HG03196 (cell line): ENCODE results near the gene DPEP1.
"Not testable (repeated sequence)": the region's sequence is repeated elsewhere in the genome, so short reads cannot be mapped to it uniquely, and the experiment has no call there.

Experiments used
- ATAC-seq: cut with Tn5 transposase; IDR thresholded peaks from one replicate; pipeline ENCODE4 v1.9.1; 2021; ENCODE audit not compliant: unreplicated experiment

The DPEP1 gene

GRCh38 chr16:89613231-89613953 is at the start of gene DPEP1:
Gene DPEP1, plus strand, starts transcription at chr16:89613642. Its CDS starts 16,769 bp downstream, at chr16:89630411.
- ATAC-seq = no peak

GRCh38 chr16:89564476-89565255 is 48.8 kb upstream of the DPEP1 start:
- no peak for ATAC-seq

GRCh38 chr16:89565256-89565505 is 48.3 kb upstream of the DPEP1 start:
- ATAC-seq = no peak

GRCh38 chr16:89565506-89566372 is 47.7 kb upstream of the DPEP1 start:
- ATAC-seq = no peak

- no peak for ATAC-seq
Measured at GRCh38 chr16:89567656-89568594, 45.5 kb upstream of the DPEP1 start.

- no peak for ATAC-seq
Measured at GRCh38 chr16:89569506-89570341, 43.7 kb upstream of the DPEP1 start.

- no peak for ATAC-seq
Measured at GRCh38 chr16:89570342-89570923, 43.0 kb upstream of the DPEP1 start.

GRCh38 chr16:89570983-89571598 is 42.4 kb upstream of the DPEP1 start:
- not testable (repeated sequence) for ATAC-seq

- no peak for ATAC-seq
Measured at GRCh38 chr16:89571636-89572035, 41.8 kb upstream of the DPEP1 start.

- ATAC-seq = no peak
Measured at GRCh38 chr16:89572073-89572484, 41.4 kb upstream of the DPEP1 start.

GRCh38 chr16:89572485-89573205 is 40.8 kb upstream of the DPEP1 start:
- ATAC-seq = no peak

GRCh38 chr16:89573826-89574680 is 39.4 kb upstream of the DPEP1 start:
- ATAC-seq = peak; percentile 3

GRCh38 chr16:89574681-89575246 is 38.7 kb upstream of the DPEP1 start:
- ATAC-seq = peak; percentile 46

GRCh38 chr16:89575247-89576152 is 37.9 kb upstream of the DPEP1 start, which contains the start of gene CPNE7:
Gene CPNE7, plus strand, starts transcription at chr16:89575758. Its CDS starts 140 bp downstream, at chr16:89575898.
- no peak for ATAC-seq

GRCh38 chr16:89576153-89577054 is 37.0 kb upstream of the DPEP1 start:
- ATAC-seq = no peak
